GM10248 (cell line): Measurements from ENCODE around the gene ATF1.
"Not testable (repeated sequence)": the region's sequence is repeated elsewhere in the genome, so short reads cannot be mapped to it uniquely, and the experiment has no call there.

Experiments used
- CTCF ChIA-PET: fragments of 300-600 bp; sonication (Branson Sonifier 250); formaldehyde crosslinking; extraction: SDS; loops from one replicate; lab custom pipeline; 2021; ENCODE audit warnings: antibody characterized with exemption; lab: Yijun Ruan, JAX
- POLR2A ChIA-PET: fragments of 350-650 bp; sonication (Branson Sonifier 250); formaldehyde crosslinking; extraction: SDS; loops from one replicate; lab custom pipeline; 2020; ENCODE audit warnings: antibody characterized with exemption; lab: Yijun Ruan, JAX
- DNase-seq: peaks from one replicate; pipeline ENCODE4 v3.0.0; 2012; ENCODE audit errors: extremely low spot score
- TF ChIP-seq, protein P1 (sequence below): IDR thresholded peaks from 2 replicates; pipeline ENCODE4 v1.5.1; 2012; ENCODE audit warnings: mild to moderate bottlenecking, low read depth; ENCODE audit errors: extremely low read depth, missing control alignments, control extremely low read depth

ATF1 gene

GRCh38 chr12:50841716-50842531 is 78.0 kb downstream of the ATF1 start:
- ChIA-PET CTCF (no interaction called here), POLR2A (no interaction called here)
- TF ChIP-seq, protein P1, sequence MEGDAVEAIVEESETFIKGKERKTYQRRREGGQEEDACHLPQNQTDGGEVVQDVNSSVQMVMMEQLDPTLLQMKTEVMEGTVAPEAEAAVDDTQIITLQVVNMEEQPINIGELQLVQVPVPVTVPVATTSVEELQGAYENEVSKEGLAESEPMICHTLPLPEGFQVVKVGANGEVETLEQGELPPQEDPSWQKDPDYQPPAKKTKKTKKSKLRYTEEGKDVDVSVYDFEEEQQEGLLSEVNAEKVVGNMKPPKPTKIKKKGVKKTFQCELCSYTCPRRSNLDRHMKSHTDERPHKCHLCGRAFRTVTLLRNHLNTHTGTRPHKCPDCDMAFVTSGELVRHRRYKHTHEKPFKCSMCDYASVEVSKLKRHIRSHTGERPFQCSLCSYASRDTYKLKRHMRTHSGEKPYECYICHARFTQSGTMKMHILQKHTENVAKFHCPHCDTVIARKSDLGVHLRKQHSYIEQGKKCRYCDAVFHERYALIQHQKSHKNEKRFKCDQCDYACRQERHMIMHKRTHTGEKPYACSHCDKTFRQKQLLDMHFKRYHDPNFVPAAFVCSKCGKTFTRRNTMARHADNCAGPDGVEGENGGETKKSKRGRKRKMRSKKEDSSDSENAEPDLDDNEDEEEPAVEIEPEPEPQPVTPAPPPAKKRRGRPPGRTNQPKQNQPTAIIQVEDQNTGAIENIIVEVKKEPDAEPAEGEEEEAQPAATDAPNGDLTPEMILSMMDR = no peak
- no peak for DNase-seq

- TF ChIP-seq, protein P1 = no peak
- no peak for DNase-seq
- ChIA-PET CTCF (no interaction called here), POLR2A (no interaction called here)
These were observed 79.0 kb downstream of the ATF1 start, which contains the start of gene TMPRSS12 for GRCh38 chr12:50842637-50843493. TSS of gene TMPRSS12 (plus strand) at chr12:50842926. CDS start at chr12:50842965, 39 bp downstream.

- no peak for DNase-seq
- CTCF ChIA-PET = interaction anchor here (1.0 kb wide), 2 partner anchors 42 to 52 kb away, joined by 3 read pairs; no protein-coding TSS in a partner anchor
- TF ChIP-seq, protein P1 = no peak
- POLR2A ChIA-PET = no interaction called here
These were observed 81.2 kb downstream of the ATF1 start for GRCh38 chr12:50845021-50845647.

DNA sequence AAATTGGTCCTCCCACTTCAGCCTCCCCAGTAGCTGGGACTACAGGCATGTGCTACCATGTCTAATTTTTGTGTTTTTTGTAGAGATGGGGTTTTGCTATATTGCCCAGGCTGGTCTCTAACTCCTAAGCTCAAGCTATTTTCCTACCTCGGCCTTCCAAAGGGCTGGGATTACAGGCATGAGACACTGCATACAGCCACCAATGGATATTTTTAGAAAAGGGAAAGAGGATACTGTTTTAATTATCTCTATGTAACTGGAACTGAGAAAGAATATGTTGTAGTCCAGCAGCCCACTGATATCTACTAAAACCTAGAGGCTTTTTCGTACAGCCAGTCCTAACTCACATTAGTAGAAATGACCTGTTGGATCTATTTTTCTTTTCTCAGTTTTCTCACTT is 85.1 kb downstream of the ATF1 start:
- ChIA-PET CTCF (interaction anchor here (1.3 to 1.4 kb wide), 2 partner anchors 11 to 24 kb away, joined by 3 read pairs; no protein-coding TSS in a partner anchor), POLR2A (no interaction called here)
- no peak for DNase-seq
- TF ChIP-seq, protein P1 = no peak

- CTCF ChIA-PET = interaction anchor here (1.1 to 1.5 kb wide), 2 partner anchors 11 to 30 kb away, joined by 3 read pairs; no protein-coding TSS in a partner anchor
- DNase-seq, POLR2A ChIA-PET: not testable (repeated sequence)
These were observed 91.3 kb downstream of the ATF1 start for GRCh38 chr12:50855218-50855617.

GRCh38 chr12:50855679-50856078 is 91.8 kb downstream of the ATF1 start:
- DNase-seq, POLR2A ChIA-PET: not testable (repeated sequence)
- CTCF ChIA-PET = interaction anchor here (1.1 to 1.5 kb wide), 2 partner anchors 10 to 31 kb away, joined by 3 read pairs; no protein-coding TSS in a partner anchor

GRCh38 chr12:50859621-50860310 is 95.9 kb downstream of the ATF1 start:
- ChIA-PET POLR2A (no interaction called here), CTCF (interaction anchor here (1.2 kb wide), 2 partner anchors 11 to 482 kb away, joined by 3 to 4 read pairs; no protein-coding TSS in a partner anchor)
- DNase-seq = no peak
- TF ChIP-seq, protein P1 = no peak
